Ovary (tissue), 3 donors: ENCODE measurements around the gene NAXD.

ENCODE experiments used
- POLR2A ChIP-seq: fragments of 450-650 bp; IDR thresholded peaks from one replicate; pipeline ENCODE4 v1.6.1; 2017; ENCODE audit warnings: antibody characterized with exemption, mild to moderate bottlenecking, moderate library complexity
- TF ChIP-seq, protein P1 (sequence below), 3 donors: fragments of 450-650 bp in 2 of 3; fragments of 200-600 bp in 1 of 3; IDR thresholded peaks; one replicate each; pipeline versions ENCODE4 v1.5.1 to v1.8.0; 2016 to 2022; ENCODE audit warnings: antibody characterized with exemption in 3 of 3, mild to moderate bottlenecking in 1 of 3
- donor health status: DM: no; HTN: no; CAD: no.

DNA sequence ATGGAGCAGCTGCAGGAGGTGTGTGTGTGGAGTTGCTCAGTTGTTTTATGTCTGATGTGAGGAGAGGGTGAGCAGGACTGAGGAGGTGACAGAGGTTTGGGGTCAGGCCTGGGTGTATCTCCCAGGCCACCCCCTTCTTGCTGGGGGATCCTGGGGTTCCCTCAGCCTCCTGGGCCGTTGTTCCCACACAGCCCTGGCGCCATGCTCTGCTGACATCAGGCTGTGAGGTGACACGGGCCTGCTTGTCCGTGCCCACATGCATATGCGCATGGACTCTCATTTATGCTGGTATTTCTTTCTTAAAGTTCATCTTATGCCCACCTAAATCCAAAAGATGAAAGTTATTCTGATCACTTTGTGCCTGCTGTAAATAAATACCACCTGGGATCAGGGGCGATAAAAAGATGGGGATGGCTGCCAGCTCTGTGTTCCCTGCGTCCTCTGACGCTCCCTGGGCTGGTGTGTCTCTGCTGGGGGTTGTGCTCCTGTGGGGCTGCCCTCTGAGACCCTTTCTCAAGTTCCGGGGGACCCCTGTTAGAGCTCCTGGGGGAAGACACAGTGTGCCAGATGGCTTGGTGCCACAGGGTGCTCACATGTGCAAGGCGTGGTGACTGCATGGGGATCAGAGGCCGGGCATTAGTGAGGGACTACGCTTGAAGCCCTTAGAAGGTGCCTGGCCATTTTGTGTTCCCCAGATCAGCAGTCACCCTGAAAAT, 12.6 kb downstream of the NAXD start:
- TF ChIP-seq, protein P1, sequence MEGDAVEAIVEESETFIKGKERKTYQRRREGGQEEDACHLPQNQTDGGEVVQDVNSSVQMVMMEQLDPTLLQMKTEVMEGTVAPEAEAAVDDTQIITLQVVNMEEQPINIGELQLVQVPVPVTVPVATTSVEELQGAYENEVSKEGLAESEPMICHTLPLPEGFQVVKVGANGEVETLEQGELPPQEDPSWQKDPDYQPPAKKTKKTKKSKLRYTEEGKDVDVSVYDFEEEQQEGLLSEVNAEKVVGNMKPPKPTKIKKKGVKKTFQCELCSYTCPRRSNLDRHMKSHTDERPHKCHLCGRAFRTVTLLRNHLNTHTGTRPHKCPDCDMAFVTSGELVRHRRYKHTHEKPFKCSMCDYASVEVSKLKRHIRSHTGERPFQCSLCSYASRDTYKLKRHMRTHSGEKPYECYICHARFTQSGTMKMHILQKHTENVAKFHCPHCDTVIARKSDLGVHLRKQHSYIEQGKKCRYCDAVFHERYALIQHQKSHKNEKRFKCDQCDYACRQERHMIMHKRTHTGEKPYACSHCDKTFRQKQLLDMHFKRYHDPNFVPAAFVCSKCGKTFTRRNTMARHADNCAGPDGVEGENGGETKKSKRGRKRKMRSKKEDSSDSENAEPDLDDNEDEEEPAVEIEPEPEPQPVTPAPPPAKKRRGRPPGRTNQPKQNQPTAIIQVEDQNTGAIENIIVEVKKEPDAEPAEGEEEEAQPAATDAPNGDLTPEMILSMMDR (IDR thresholded peaks at IDR 0.05) = no peak
- no peak for TF ChIP-seq POLR2A
